NCI-H146 (cell line): Measurements from ENCODE around the gene RMI1.

Source experiments
- DNase-seq: peaks from one replicate; lab custom pipeline; 2025; lab: John Stamatoyannopoulos, UW

Gene RMI1

GRCh38 chr9:83969602-83970001 is 11.0 kb upstream of the RMI1 start:
- no peak for DNase-seq

DNA sequence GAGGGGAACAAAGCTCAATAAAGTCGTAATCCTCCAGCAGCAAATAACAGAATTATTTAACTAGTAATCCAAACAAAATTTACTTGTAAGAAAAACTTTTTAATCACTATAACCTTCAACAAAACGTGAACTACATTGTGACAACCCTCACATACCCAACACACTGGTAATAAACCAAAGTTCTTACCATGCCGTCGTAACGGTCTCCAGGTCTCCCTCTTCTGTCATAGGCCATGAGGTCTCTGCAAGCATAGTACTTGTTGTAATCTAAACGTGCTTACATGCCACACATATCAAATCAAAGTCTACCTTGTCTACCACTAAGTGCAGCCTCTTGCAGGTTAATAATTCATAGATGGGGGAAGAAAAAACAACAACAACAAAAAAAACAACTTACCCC is 9.1 kb upstream of the RMI1 start:
- no peak for DNase-seq

- DNase-seq = no peak
Measured at GRCh38 chr9:83972286-83972685, 8.3 kb upstream of the RMI1 start.

GRCh38 chr9:83975300-83975699 is 5.3 kb upstream of the RMI1 start:
- DNase-seq = no peak

DNA sequence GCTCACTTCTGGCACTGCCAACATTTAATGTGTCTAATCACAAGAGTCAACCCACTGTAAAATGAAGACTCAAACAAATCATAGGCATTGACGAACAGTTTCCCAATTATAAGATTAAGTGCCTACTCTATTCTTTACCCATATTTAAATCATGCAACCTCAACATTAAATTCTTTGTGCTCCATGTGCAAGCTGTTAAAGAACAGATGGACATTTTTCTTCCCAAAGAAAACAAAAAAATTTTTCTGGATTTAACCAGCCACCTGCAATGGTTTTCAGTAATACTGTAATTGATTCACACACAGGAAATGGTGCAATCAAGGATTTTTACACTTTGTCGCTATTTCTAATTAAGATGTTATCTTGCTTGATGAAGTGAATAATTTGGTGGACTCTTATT is 4.2 kb upstream of the RMI1 start:
- no peak for DNase-seq

GRCh38 chr9:83977196-83977595 is 3.4 kb upstream of the RMI1 start:
- DNase-seq = no peak

- DNase-seq = peak; percentile 81
Measured at GRCh38 chr9:83978992-83979811, 1.4 kb upstream of the RMI1 start.

GRCh38 chr9:83979812-83980394 is 702 bp upstream of the RMI1 start, which contains the start of gene HNRNPK:
TSS of gene HNRNPK (minus strand) at chr9:83980215. CDS start at chr9:83978252, 1,963 bp downstream.
- peak; percentile 95 for DNase-seq

DNA sequence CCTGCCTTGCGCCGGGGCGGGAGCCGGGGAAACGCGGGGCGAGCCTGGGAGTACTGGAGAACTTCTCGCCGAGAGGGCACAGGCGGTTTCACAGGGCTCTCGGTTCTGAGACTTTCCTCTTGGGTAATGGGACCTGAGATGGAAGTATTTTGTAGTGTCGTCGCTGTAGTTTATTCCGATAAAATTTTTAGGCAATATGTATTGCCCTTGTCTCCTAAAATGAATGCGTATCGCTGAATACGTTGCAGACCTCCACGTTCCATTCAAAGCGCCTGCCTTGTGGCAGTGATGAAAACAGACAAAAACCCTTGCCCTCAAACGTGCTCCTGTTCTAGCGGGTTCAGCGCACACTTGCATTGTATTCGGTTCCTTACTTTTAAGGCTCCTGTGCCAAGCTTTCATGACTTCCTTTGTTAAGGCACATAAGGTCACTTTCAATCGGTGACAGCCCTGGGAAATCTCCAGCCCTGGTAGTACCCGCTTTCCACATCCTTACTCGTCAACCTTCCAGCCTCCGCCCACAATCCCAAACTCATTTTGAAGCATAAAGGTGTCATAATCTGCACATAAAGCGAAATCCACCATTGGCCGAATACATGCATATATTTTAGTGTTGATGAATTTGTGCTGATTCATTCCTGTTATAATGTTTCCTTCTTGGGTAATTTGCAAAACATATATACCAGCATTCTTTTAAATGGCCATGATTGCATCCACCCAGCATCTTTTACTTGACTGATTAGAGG is 694 bp downstream of the RMI1 start:
- peak; percentile 35 for DNase-seq

DNA sequence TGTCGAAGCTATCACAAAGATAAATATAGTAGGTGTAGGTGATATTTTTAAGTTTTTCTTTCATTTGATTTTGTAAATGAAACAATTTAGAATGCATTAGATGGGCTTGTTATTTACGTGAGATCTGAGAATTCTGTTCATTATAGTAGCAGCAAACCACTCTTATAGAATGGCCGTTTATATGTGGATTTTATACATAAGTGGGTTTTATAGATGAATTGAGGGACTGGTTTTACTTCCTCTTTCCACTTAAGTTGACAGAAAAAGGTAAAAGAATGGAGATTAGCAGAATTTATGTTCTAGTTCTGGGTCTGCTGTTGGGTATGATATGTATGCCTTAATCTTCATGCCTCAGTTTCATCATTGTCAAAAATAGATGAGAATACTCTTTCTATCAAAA is 5.6 kb downstream of the RMI1 start:
- DNase-seq = no peak

DNA sequence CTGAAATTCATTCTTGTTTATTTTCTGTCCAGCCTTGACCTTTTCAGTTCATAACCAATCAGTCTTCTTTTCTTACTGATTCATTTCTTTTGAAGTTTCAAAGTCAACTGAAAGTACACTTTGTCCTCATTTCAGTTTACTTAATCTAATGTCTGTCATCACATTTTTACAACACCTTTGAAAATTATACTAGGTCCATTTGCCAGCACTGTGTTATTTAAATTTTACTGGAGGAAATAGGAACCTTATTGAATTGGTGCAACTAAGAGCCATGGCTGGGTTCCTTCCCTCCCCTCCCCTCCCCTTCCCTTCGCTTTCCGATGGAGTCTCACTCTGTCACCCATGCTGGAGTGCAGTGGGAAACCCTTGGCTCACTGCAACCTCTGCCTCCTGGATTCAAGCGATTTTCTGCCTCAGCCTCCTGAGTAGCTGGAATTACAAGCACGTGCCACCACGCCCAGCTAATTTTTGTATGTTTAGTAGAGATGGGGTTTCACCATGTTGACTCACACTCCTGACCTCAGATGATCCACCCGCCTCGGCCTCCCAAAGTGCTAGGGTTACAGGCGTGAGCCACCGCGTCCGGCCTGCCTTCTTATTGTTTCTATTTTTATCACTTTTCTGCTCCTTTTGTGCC is 6.3 kb downstream of the RMI1 start:
- DNase-seq = no peak

DNA sequence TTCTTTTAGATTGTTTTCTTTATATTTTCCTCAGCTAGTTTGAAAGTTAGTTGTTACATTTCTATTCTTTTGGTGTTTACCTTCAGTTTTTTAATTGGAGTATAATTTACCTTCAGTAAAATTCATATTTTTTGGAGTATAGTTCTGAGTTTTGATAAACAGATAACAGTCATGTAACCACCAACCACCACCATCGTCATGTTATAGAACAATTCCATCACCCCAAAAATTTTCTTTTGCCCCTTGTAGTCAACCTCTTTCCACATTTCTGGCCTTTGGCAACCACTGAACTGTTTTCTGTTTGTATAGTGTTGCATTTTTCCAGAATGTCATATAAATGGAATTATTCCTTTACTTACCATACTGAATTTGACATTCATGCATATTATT is 6.8 kb downstream of the RMI1 start:
- DNase-seq = no peak

GRCh38 chr9:83988411-83988810 is 7.8 kb downstream of the RMI1 start:
- no peak for DNase-seq

DNA sequence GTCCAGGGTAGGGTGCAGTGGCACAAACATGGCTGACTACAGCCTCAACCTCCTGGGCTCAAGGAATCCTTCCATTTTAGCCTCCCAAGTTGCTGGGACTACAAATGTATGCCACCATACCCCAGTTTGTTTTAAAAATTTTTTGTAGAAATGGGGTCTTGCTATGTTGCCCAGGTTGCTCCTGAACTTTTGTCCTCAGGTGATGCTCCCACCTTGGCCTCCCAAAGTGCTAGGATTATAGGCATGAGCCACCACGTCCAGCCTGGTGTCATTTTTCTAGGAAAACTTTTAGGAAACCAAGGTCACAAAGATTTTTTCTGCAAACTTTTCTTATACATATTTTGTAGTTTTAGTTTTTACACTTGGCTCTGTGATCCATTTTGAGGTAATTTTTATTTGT is 10.8 kb downstream of the RMI1 start:
- no peak for DNase-seq

GRCh38 chr9:83992407-83992806 is 11.8 kb downstream of the RMI1 start:
- no peak for DNase-seq

- no peak for DNase-seq
Measured at GRCh38 chr9:83992901-83993300, 12.3 kb downstream of the RMI1 start.

GRCh38 chr9:83996126-83996525 is 15.5 kb downstream of the RMI1 start:
- no peak for DNase-seq

DNA sequence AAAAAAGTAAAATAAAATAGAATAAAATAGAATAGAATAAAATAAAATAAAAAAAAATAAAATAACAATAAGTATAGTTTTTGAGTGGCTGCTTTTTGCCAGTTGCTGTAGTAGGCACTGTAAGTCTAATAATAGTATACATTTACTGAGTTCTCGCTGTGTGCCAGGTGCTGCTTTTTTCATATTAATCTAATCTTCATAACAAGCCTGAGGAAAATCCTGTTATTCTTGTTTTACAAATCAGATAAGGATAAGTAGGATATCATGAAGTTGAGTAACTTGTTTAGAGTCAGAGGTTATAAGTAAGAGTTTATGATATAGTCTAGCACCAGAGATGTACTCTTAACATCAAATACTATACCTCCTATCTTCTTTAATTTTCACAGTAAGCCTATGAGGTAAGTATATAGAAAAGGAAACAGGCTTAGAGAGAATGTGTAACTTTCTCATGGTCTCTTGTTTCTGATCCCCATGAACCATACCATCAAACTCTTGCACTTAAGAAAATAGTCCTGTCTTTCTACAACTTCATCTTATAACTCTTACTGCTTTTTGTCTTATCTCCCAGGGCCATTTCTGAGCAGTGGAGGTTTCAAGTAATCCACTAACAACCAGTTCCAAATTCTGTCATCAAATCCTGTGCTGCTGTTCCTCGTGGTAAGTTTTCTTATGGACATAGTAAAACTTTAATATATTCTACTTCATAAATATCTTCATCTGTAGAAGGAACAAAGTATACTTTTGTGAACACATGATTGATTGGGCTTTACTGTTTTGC is 18.7 kb downstream of the RMI1 start:
- no peak for DNase-seq

DNA sequence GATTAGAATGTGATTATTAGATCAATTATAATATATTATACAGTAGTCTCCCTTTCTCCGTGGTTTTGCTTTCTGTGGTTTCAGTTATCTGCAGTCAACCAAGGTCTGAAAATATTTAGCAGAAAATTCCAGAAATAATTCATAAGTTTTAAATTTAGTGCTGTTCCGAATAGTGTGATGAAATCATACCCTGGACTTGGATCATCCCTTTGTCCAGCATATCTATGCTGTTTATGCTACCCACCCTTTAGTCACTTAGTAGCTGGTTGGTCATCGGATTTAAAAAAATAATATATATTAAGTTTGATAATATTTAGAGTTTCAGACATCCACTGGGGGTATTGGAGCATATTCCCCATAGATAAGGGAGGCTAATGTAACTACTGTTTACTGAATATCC is 19.6 kb downstream of the RMI1 start:
- DNase-seq = no peak

GRCh38 chr9:84001621-84002020 is 21.0 kb downstream of the RMI1 start:
- no peak for DNase-seq

DNA sequence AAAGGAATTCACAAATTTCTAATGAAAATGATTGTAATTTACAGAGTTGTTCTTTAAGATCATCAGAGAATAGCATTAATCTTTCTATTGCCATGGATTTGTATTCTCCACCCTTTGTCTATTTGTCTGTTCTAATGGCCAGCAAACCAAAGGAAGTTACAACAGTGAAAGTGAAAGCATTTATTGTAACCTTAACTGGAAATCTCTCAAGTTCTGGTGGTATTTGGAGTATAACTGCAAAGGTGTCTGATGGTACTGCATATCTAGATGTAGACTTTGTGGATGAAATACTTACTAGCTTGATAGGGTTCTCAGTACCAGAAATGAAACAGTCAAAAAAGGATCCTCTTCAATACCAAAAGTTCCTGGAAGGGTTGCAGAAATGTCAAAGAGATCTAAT is 21.7 kb downstream of the RMI1 start:
- no peak for DNase-seq

DNA sequence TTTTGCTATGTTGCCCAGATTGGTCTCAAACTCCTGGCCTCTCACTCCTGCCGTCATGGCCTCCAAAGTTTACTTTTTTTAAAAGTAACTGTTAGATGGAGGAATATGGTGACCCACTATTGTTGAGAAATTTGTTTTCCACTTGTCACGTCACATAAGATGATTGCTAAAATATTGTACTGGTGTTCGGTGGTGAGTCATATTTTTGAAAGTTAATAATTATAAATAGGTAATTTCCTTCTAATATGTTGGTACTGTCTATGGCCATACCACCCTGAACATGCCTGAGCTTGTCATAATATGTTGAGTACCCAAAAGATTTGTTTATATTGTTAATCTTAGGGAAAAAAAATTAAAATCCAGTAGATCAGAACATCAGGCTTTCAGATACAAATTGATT is 22.6 kb downstream of the RMI1 start:
- DNase-seq = no peak
